H9 (cell line): ENCODE results near the gene PKIB. TPM values are rescaled to one million over a fixed set of nuclear protein-coding genes. Genes with fewer than 3 reads are reported as not detected.

ENCODE experiments used
- DNase-seq: peaks from one replicate; pipeline ENCODE4 v3.0.0-alpha.2; 2017
- H2AFZ ChIP-seq: one replicate; pipeline ENCODE4 v1.6.1; 2013; ENCODE audit warnings: mild to moderate bottlenecking, low read length, control low read depth, moderate library complexity
- H2AK5ac ChIP-seq: 2 replicates; pipeline ENCODE4 v1.6.1; 2013; ENCODE audit warnings: low read length, control low read depth, mixed read lengths; ENCODE audit not compliant: insufficient read length
- H2BK120ac ChIP-seq: one replicate; pipeline ENCODE4 v1.6.1; 2013; ENCODE audit warnings: low read depth, mild to moderate bottlenecking, low read length, control low read depth, inconsistent platforms; ENCODE audit not compliant: poor library complexity, severe bottlenecking
- H2BK12ac ChIP-seq: 2 replicates; pipeline ENCODE4 v1.6.1; 2013; ENCODE audit warnings: low read length, control low read depth, mixed read lengths, low read depth; ENCODE audit not compliant: insufficient read length
- H2BK15ac ChIP-seq: 2 replicates; pipeline ENCODE4 v1.6.1; 2013; ENCODE audit warnings: low read depth, low read length, control low read depth
- H2BK20ac ChIP-seq: one replicate; pipeline ENCODE4 v1.6.1; 2013; ENCODE audit warnings: low read depth, mild to moderate bottlenecking, low read length, control low read depth, inconsistent platforms; ENCODE audit not compliant: poor library complexity, severe bottlenecking
- H2BK5ac ChIP-seq: 2 replicates; pipeline ENCODE4 v1.6.1; 2013; ENCODE audit warnings: low read length, control low read depth, mixed read lengths; ENCODE audit not compliant: insufficient read length
- H3K14ac ChIP-seq: 2 replicates; pipeline ENCODE4 v1.6.1; 2013; ENCODE audit warnings: low read length, control low read depth; ENCODE audit not compliant: insufficient read depth
- H3K18ac ChIP-seq: 2 replicates; pipeline ENCODE4 v1.6.1; 2013; ENCODE audit warnings: low read depth, mild to moderate bottlenecking, mixed read lengths, low read length, control low read depth; ENCODE audit not compliant: insufficient read length
- H3K23ac ChIP-seq: 2 replicates; pipeline ENCODE4 v1.6.1; 2013; ENCODE audit warnings: low read length, control low read depth, mixed read lengths, low read depth; ENCODE audit not compliant: insufficient read length
- H3K23me2 ChIP-seq: 2 replicates; pipeline ENCODE4 v1.6.1; 2013; ENCODE audit warnings: low read depth, mild to moderate bottlenecking, mixed read lengths, low read length, control low read depth; ENCODE audit not compliant: insufficient read length, poor library complexity, severe bottlenecking
- H3K27ac ChIP-seq: 2 replicates; pipeline ENCODE4 v1.5.1; 2013; ENCODE audit warnings: low read length, control low read depth, mixed read lengths, low read depth; ENCODE audit not compliant: insufficient read length
- H3K27me3 ChIP-seq: 2 replicates; pipeline ENCODE4 v1.6.1; 2013; ENCODE audit warnings: low read length, control low read depth, inconsistent platforms; ENCODE audit not compliant: insufficient read depth
- H3K4ac ChIP-seq: 2 replicates; pipeline ENCODE4 v1.6.1; 2013; ENCODE audit warnings: low read depth, mild to moderate bottlenecking, control low read depth, inconsistent platforms, low read length, moderate library complexity
- H3K4me1 ChIP-seq: 2 replicates; pipeline ENCODE4 v1.6.1; 2013; ENCODE audit warnings: low read length, control low read depth, inconsistent platforms; ENCODE audit not compliant: insufficient read depth
- H3K4me2 ChIP-seq: 2 replicates; pipeline ENCODE4 v1.6.1; 2013; ENCODE audit warnings: low read length, control low read depth, mixed read lengths; ENCODE audit not compliant: insufficient read length, insufficient read depth
- H3K56ac ChIP-seq: 2 replicates; pipeline ENCODE4 v1.6.1; 2013; ENCODE audit warnings: low read depth, mild to moderate bottlenecking, mixed read lengths, low read length, control low read depth; ENCODE audit not compliant: insufficient read length
- H3K79me1 ChIP-seq: 2 replicates; pipeline ENCODE4 v1.6.1; 2013; ENCODE audit warnings: low read depth, mild to moderate bottlenecking, moderate library complexity, low read length, control low read depth, inconsistent platforms; ENCODE audit not compliant: insufficient read depth, poor library complexity, severe bottlenecking
- H3K79me2 ChIP-seq: 2 replicates; pipeline ENCODE4 v1.6.1; 2013; ENCODE audit warnings: low read length, control low read depth, inconsistent platforms; ENCODE audit not compliant: insufficient read depth
- H3K9ac ChIP-seq: 2 replicates; pipeline ENCODE4 v1.6.1; 2013; ENCODE audit warnings: low read length, control low read depth, mixed read lengths; ENCODE audit not compliant: insufficient read length; ENCODE audit errors: extremely low read depth
- H3K9me3 ChIP-seq: one replicate; pipeline ENCODE4 v1.6.1; 2013; ENCODE audit warnings: low read depth, low read length, inconsistent platforms; ENCODE audit not compliant: control insufficient read depth
- H3T11ph ChIP-seq: one replicate; pipeline ENCODE4 v1.6.1; 2013; ENCODE audit warnings: mild to moderate bottlenecking, low read length, control low read depth, inconsistent platforms
- H4K20me1 ChIP-seq: one replicate; pipeline ENCODE4 v1.6.1; 2013; ENCODE audit not compliant: control insufficient read depth, insufficient read length, insufficient read depth
- H4K5ac ChIP-seq: 2 replicates; pipeline ENCODE4 v1.6.1; 2013; ENCODE audit warnings: low read depth, mild to moderate bottlenecking, mixed read lengths, low read length, control low read depth; ENCODE audit not compliant: insufficient read length
- H4K8ac ChIP-seq: replicated peaks from 2 replicates; pipeline ENCODE4 v1.6.1; 2013; ENCODE audit warnings: low read length, control low read depth, mixed read lengths, low read depth; ENCODE audit not compliant: insufficient read length
- H4K91ac ChIP-seq: 2 replicates; pipeline ENCODE4 v1.6.1; 2013; ENCODE audit warnings: low read depth, mild to moderate bottlenecking, moderate library complexity, mixed read lengths, low read length, control low read depth; ENCODE audit not compliant: insufficient read length
- H3K27ac Mint-ChIP-seq, 3 experiments: 2 replicates in 2 of 3; 3 replicates in 1 of 3; pipeline ENCODE4 v1.8.0; 2020 to 2021; ENCODE audit warnings: mixed read lengths in 3 of 3, mild to moderate bottlenecking in 1 of 3, moderate library complexity in 1 of 3
- H3K27me3 Mint-ChIP-seq: 2 replicates; pipeline ENCODE4 v1.8.0; 2021; ENCODE audit warnings: low read depth, mild to moderate bottlenecking, moderate library complexity, mixed read lengths
- H3K36me3 Mint-ChIP-seq, 3 experiments: 2 replicates in 2 of 3; 3 replicates in 1 of 3; pipeline ENCODE4 v1.8.0; 2020 to 2021; ENCODE audit warnings: low read depth in 3 of 3, mixed read lengths in 3 of 3; ENCODE audit not compliant: insufficient read depth in 1 of 3
- H3K4me1 Mint-ChIP-seq, 2 experiments: 2 replicates each; pipeline ENCODE4 v1.8.0; 2020; ENCODE audit warnings: mixed read lengths in 2 of 2
- H3K4me3 Mint-ChIP-seq, 2 experiments: 2 replicates in 1 of 2; 3 replicates in 1 of 2; pipeline ENCODE4 v1.8.0; 2020 to 2021; ENCODE audit warnings: mild to moderate bottlenecking in 2 of 2, mixed read lengths in 2 of 2, moderate library complexity in 1 of 2
- H3K9me3 Mint-ChIP-seq, 2 experiments: 2 replicates in 1 of 2; 3 replicates in 1 of 2; pipeline ENCODE4 v1.8.0; 2020; ENCODE audit warnings: mild to moderate bottlenecking in 2 of 2, mixed read lengths in 2 of 2, moderate library complexity in 1 of 2
- CTCF ChIP-seq: fragments of 200-600 bp; sonication (generic); conservative IDR thresholded peaks from 3 replicates; pipeline ENCODE4 v1.8.0; 2021; ENCODE audit warnings: antibody characterized with exemption, mild to moderate bottlenecking
- WGBS: extraction: QIAGEN DNeasy Blood & Tissue Kit; methylation state at CpG from one replicate; pipeline ENCODE4 v1.1.7; 2013; ENCODE audit warnings: missing lambda C conversion rate, low lambda C conversion rate, mixed read lengths; ENCODE audit not compliant: insufficient read length; ENCODE audit errors: extremely low coverage; 5-methylcytosine and 5-hydroxymethylcytosine counted together
- total RNA-seq: library from RNA; stranded (reverse); gene quantifications from 2 replicates; pipeline ENCODE4 v1.2.1, GENCODE V29; 2021

PKIB gene
- total RNA-seq, 1 experiment from 2014 or later = 46.5 TPM

DNA sequence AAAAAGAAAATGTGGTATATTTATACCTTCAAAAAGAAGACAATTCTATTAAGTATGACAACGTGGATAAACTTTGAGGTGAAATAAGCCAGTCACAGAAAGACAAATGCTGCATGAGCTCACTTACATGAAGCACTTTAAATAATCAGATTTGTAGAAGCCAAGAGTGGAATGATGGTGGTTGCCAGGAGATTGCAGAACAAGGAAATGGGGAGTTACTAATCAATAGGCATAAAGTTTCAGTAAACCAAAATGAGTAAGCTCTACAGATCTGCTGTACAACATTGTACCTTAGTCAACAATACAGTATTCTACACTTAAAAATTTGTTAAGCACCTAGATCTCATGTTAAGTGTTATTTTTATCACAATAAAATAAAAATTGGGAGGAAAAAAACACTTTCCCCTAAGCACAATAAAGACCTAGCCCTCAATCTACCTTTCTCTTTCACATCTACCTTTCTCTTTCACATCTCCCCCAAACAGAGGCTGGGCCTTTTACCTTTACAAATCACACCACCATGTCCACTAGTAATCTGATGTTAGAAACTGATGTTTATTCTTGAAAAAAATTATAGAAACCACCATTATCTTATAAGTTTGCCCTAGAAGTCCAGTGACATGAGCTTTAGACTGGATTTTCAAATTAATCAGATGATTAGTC lies 73.9 kb downstream of the PKIB start:
- no peak overlapping the region for H3T11ph ChIP-seq
- H2BK120ac ChIP-seq = no peak overlapping the region
- H2BK5ac ChIP-seq = no peak overlapping the region
- H3K4me3 Mint-ChIP-seq = no peak overlapping the region
- no peak overlapping the region for H3K14ac ChIP-seq
- H3K27me3 ChIP-seq = no peaks in the 10 kb centered on the region
- no peak overlapping the region for H2AK5ac ChIP-seq
- no peak for TF ChIP-seq CTCF
- H3K27ac Mint-ChIP-seq = no peak overlapping the region
- peaks cover 4% of the 10 kb centered on the region for H3K79me1 ChIP-seq
- H3K27me3 Mint-ChIP-seq = no peaks in the 10 kb centered on the region
- H3K79me2 ChIP-seq = no peaks in the 10 kb centered on the region
- peaks cover 2 to 3% of the 10 kb centered on the region in 2 experiments; a peak in 2 of 5 replicates for H3K9me3 Mint-ChIP-seq
- H3K56ac ChIP-seq = no peak overlapping the region
- DNase-seq = no peak
- peaks cover 2 to 7% (median 3%) of the 10 kb centered on the region in 3 experiments; a peak in 5 of 7 replicates for H3K36me3 Mint-ChIP-seq
- no peak overlapping the region for H3K27ac ChIP-seq
- no peaks in the 10 kb centered on the region for H3K4me1 ChIP-seq
- no peaks in the 10 kb centered on the region for H3K4me1 Mint-ChIP-seq
- no peak overlapping the region for H3K4ac ChIP-seq
- WGBS = no CpG with 5 or more reads among the region's 1 CpG
- no peak overlapping the region for H4K5ac ChIP-seq
- no peak overlapping the region for H2BK15ac ChIP-seq
- no peak overlapping the region for H3K18ac ChIP-seq
- no peak overlapping the region for H3K23ac ChIP-seq
- H3K9me3 ChIP-seq = no peaks in the 10 kb centered on the region
- no peak overlapping the region for H4K91ac ChIP-seq
- H2BK12ac ChIP-seq = no peak overlapping the region
- H2BK20ac ChIP-seq = no peak overlapping the region
- H2AFZ ChIP-seq = no peak overlapping the region
- no peak overlapping the region for H4K8ac ChIP-seq
- H3K23me2 ChIP-seq = no peaks in the 10 kb centered on the region
- no peak overlapping the region for H3K4me2 ChIP-seq
- no peaks in the 10 kb centered on the region for H4K20me1 ChIP-seq
- no peak overlapping the region for H3K9ac ChIP-seq
